Loucy (cell line): Measurements from ENCODE around the gene TANGO6.

Experiments
- H2AFZ ChIP-seq: fragments of 200-600 bp; sonication (generic); 2 replicates; pipeline ENCODE4 v1.6.0; 2016; ENCODE audit warnings: antibody characterized with exemption, mild to moderate bottlenecking, low read length, moderate library complexity
- H3F3A ChIP-seq: fragments of 200-600 bp; 2 replicates; pipeline ENCODE4 v1.6.0; 2016; ENCODE audit warnings: antibody characterized with exemption, low read depth, mild to moderate bottlenecking
- H3K27me3 ChIP-seq: fragments of 200-600 bp; sonication (generic); 2 replicates; pipeline ENCODE4 v1.6.1; 2014; ENCODE audit warnings: low read length, mild to moderate bottlenecking; ENCODE audit not compliant: insufficient read depth, poor library complexity, severe bottlenecking
- H3K36me3 ChIP-seq: fragments of 200-600 bp; sonication (generic); 2 replicates; pipeline ENCODE4 v1.6.1; 2016; ENCODE audit warnings: low read length; ENCODE audit not compliant: insufficient read depth
- H3K4me1 ChIP-seq: fragments of 200-600 bp; sonication (generic); 2 replicates; pipeline ENCODE4 v1.5.1; 2014; ENCODE audit warnings: low read length, mild to moderate bottlenecking; ENCODE audit not compliant: insufficient read depth, poor library complexity, severe bottlenecking
- H3K4me2 ChIP-seq: fragments of 200-600 bp; sonication (generic); 2 replicates; pipeline ENCODE4 v1.6.0; 2014; ENCODE audit warnings: antibody characterized with exemption, low read length, low read depth, mild to moderate bottlenecking; ENCODE audit not compliant: poor library complexity, severe bottlenecking
- H3K4me3 ChIP-seq: fragments of 200-600 bp; sonication (generic); 2 replicates; pipeline ENCODE4 v1.5.1; 2014; ENCODE audit warnings: low read length, mild to moderate bottlenecking, mixed read lengths; ENCODE audit not compliant: poor library complexity, severe bottlenecking
- H3K79me2 ChIP-seq: fragments of 200-600 bp; sonication (generic); 2 replicates; pipeline ENCODE4 v1.6.1; 2014; ENCODE audit warnings: low read length; ENCODE audit not compliant: insufficient read depth
- H3K9ac ChIP-seq: fragments of 200-600 bp; sonication (generic); 2 replicates; pipeline ENCODE4 v1.6.0; 2014; ENCODE audit warnings: mild to moderate bottlenecking, low read depth, low read length, moderate library complexity; ENCODE audit not compliant: poor library complexity, severe bottlenecking
- H3K9me2 ChIP-seq: fragments of 200-600 bp; sonication (generic); replicated peaks from 2 replicates; pipeline ENCODE4 v1.6.1; 2016; ENCODE audit warnings: low read depth, low read length, mixed read lengths
- H3K9me3 ChIP-seq: fragments of 200-600 bp; sonication (generic); 2 replicates; pipeline ENCODE4 v1.6.1; 2014; ENCODE audit warnings: mild to moderate bottlenecking, antibody characterized with exemption, low read length, low read depth; ENCODE audit not compliant: insufficient read depth
- H4K20me1 ChIP-seq: fragments of 200-600 bp; sonication (generic); 2 replicates; pipeline ENCODE4 v1.6.0; 2014; ENCODE audit warnings: antibody characterized with exemption, low read length, mild to moderate bottlenecking; ENCODE audit not compliant: insufficient read depth, poor library complexity, severe bottlenecking
- CTCF ChIP-seq: fragments of 200-600 bp; sonication (generic); conservative IDR thresholded peaks from 2 replicates; pipeline ENCODE4 v1.5.1; 2014; ENCODE audit warnings: mild to moderate bottlenecking, antibody characterized with exemption, low read length
- EZH2phosphoT487 ChIP-seq: fragments of 200-600 bp; IDR thresholded peaks from 2 replicates; pipeline ENCODE4 v1.6.1; 2018; ENCODE audit warnings: antibody characterized with exemption, mild to moderate bottlenecking, moderate library complexity, borderline replicate concordance

Gene TANGO6

GRCh38 chr16:68814516-68814915, 28.8 kb upstream of the TANGO6 start:
- H3K9me3 ChIP-seq, result no peaks in the 10 kb centered on the region
- TF ChIP-seq EZH2phosphoT487, result no peak
- TF ChIP-seq CTCF, result no peak
- H3K36me3 ChIP-seq, result no peaks in the 10 kb centered on the region
- no peaks in the 10 kb centered on the region for H3K4me1 ChIP-seq
- H3K79me2 ChIP-seq, result no peaks in the 10 kb centered on the region
- H3K27me3 ChIP-seq, result no peaks in the 10 kb centered on the region
- no peak overlapping the region for H3K4me2 ChIP-seq
- H3K9ac ChIP-seq, result no peak overlapping the region
- H3K4me3 ChIP-seq, result no peak overlapping the region
- no peaks in the 10 kb centered on the region for H4K20me1 ChIP-seq
- no peak overlapping the region for H2AFZ ChIP-seq
- no peaks in the 10 kb centered on the region for H3K9me2 ChIP-seq
- no peaks in the 10 kb centered on the region for H3F3A ChIP-seq

GRCh38 chr16:68823401-68824135, 19.8 kb upstream of the TANGO6 start:
- Histone ChIP-seq H3F3A (no peaks in the 10 kb centered on the region), H3K27me3 (no peaks in the 10 kb centered on the region), H3K9ac (no peak overlapping the region), H2AFZ (no peak overlapping the region), H3K4me3 (no peak overlapping the region), H3K36me3 (no peaks in the 10 kb centered on the region), H3K4me2 (no peak overlapping the region), H4K20me1 (no peaks in the 10 kb centered on the region), H3K9me3 (no peaks in the 10 kb centered on the region), H3K79me2 (no peaks in the 10 kb centered on the region), H3K9me2 (no peaks in the 10 kb centered on the region), H3K4me1 (no peaks in the 10 kb centered on the region)
- no peak for TF ChIP-seq EZH2phosphoT487

- Histone ChIP-seq H3F3A (no peaks in the 10 kb centered on the region), H3K4me2 (no peak overlapping the region), H3K4me1 (no peaks in the 10 kb centered on the region), H4K20me1 (no peaks in the 10 kb centered on the region), H2AFZ (no peak overlapping the region), H3K4me3 (no peak overlapping the region), H3K36me3 (no peaks in the 10 kb centered on the region), H3K9me3 (no peaks in the 10 kb centered on the region), H3K9ac (no peak overlapping the region), H3K79me2 (no peaks in the 10 kb centered on the region), H3K9me2 (no peaks in the 10 kb centered on the region), H3K27me3 (no peaks in the 10 kb centered on the region)
- TF ChIP-seq CTCF (no peak), EZH2phosphoT487 (no peak)
Observed at GRCh38 chr16:68825427-68825826, 17.9 kb upstream of the TANGO6 start.

- Histone ChIP-seq H2AFZ (no peak overlapping the region), H3K4me2 (no peak overlapping the region), H4K20me1 (no peaks in the 10 kb centered on the region), H3K9me2 (no peaks in the 10 kb centered on the region), H3F3A (no peaks in the 10 kb centered on the region), H3K4me3 (no peak overlapping the region), H3K36me3 (no peaks in the 10 kb centered on the region), H3K79me2 (no peaks in the 10 kb centered on the region), H3K9ac (no peak overlapping the region), H3K9me3 (no peaks in the 10 kb centered on the region), H3K4me1 (no peaks in the 10 kb centered on the region), H3K27me3 (no peaks in the 10 kb centered on the region)
- no peak for TF ChIP-seq CTCF
- no peak for TF ChIP-seq EZH2phosphoT487
Observed at GRCh38 chr16:68826652-68827051, 16.7 kb upstream of the TANGO6 start.
